ENCODE measurements around the gene GPER1.

The GPER1 gene

GRCh38 chr7:1124816-1125602, 37.1 kb downstream of the GPER1 start:
- H3K4me3 ChIP-seq (ENCODE audit: low read depth, low read length) = no peak overlapping the region
- no peak for DNase-seq (ENCODE audit: low read depth)

GRCh38 chr7:1125603-1125969, 37.7 kb downstream of the GPER1 start:
- TF ChIP-seq CTCF (IDR thresholded peaks at IDR 0.05; ENCODE audit: low read depth, low read length) (no peak), MAX (IDR thresholded peaks at IDR 0.05; ENCODE audit: low read depth, low read length) (no peak), MYC (IDR thresholded peaks at IDR 0.05; ENCODE audit: low read depth, low read length) (no peak), POLR2A (IDR thresholded peaks at IDR 0.05; ENCODE audit: extremely low read depth, insufficient read length) (no peak)
- no peak for DNase-seq (ENCODE audit: low read depth)
- H3K4me3 ChIP-seq (ENCODE audit: low read depth, low read length) = no peak overlapping the region

More at GRCh38 chr7:1124816-1125602, 37.1 kb downstream of the GPER1 start:
- TF ChIP-seq CTCF (IDR thresholded peaks at IDR 0.05; ENCODE audit: low read depth, low read length) (no peak), MAX (IDR thresholded peaks at IDR 0.05; ENCODE audit: low read depth, low read length) (no peak), POLR2A (IDR thresholded peaks at IDR 0.05; ENCODE audit: extremely low read depth, insufficient read length) (no peak), MYC (IDR thresholded peaks at IDR 0.05; ENCODE audit: low read depth, low read length) (no peak)

GRCh38 chr7:1127001-1127400, 39.1 kb downstream of the GPER1 start:
- no peak overlapping the region for H3K4me3 ChIP-seq (ENCODE audit: low read depth, low read length)
- no peak for DNase-seq (ENCODE audit: low read depth)
- TF ChIP-seq MYC (IDR thresholded peaks at IDR 0.05; ENCODE audit: low read depth, low read length) (no peak), CTCF (IDR thresholded peaks at IDR 0.05; ENCODE audit: low read depth, low read length) (no peak), POLR2A (IDR thresholded peaks at IDR 0.05; ENCODE audit: extremely low read depth, insufficient read length) (no peak)

GRCh38 chr7:1129431-1129830, 41.5 kb downstream of the GPER1 start:
- TF ChIP-seq POLR2A (IDR thresholded peaks at IDR 0.05; ENCODE audit: extremely low read depth, insufficient read length) (no peak), MYC (IDR thresholded peaks at IDR 0.05; ENCODE audit: low read depth, low read length) (no peak), CTCF (IDR thresholded peaks at IDR 0.05; ENCODE audit: low read depth, low read length) (no peak), MAX (IDR thresholded peaks at IDR 0.05; ENCODE audit: low read depth, low read length) (no peak)
- no peak overlapping the region for H3K4me3 ChIP-seq (ENCODE audit: low read depth, low read length)
- no peak for DNase-seq (ENCODE audit: low read depth)

GRCh38 chr7:1130021-1130990, 42.4 kb downstream of the GPER1 start:
- H3K4me3 ChIP-seq (ENCODE audit: low read depth, low read length) = no peak overlapping the region
- no peak for DNase-seq (ENCODE audit: low read depth)
- TF ChIP-seq MAX (IDR thresholded peaks at IDR 0.05; ENCODE audit: low read depth, low read length) (no peak), CTCF (IDR thresholded peaks at IDR 0.05; ENCODE audit: low read depth, low read length) (no peak), MYC (IDR thresholded peaks at IDR 0.05; ENCODE audit: low read depth, low read length) (no peak), POLR2A (IDR thresholded peaks at IDR 0.05; ENCODE audit: extremely low read depth, insufficient read length) (no peak)
